Vagina (tissue), 2 donors: ENCODE measurements around the gene ATG3. TPM values are rescaled to one million over a fixed set of nuclear protein-coding genes. Genes with fewer than 3 reads are reported as not detected.

ENCODE experiments used
- DNase-seq, 2 donors: peaks; one replicate each; pipeline ENCODE4 v3.0.0-alpha.2; 2017; ENCODE audit errors: extremely low spot score in 2 of 2
- H3K27ac ChIP-seq: fragments of 200-600 bp; sonication (generic); one replicate; pipeline ENCODE4 v1.5.1; 2019
- H3K27me3 ChIP-seq: fragments of 200-600 bp; sonication (generic); one replicate; pipeline ENCODE4 v1.5.1; 2019
- H3K36me3 ChIP-seq, 2 donors: fragments of 200-600 bp; sonication (generic); one replicate each; pipeline ENCODE4 v1.5.1; 2017 to 2019
- H3K4me1 ChIP-seq: fragments of 200-600 bp; sonication (generic); one replicate; pipeline ENCODE4 v1.5.1; 2019
- H3K4me3 ChIP-seq, 2 donors: fragments of 200-600 bp; sonication (generic); 1 replicate in 1 of 2; 2 replicates in 1 of 2; pipeline ENCODE4 v1.5.1; 2016 to 2019
- H3K9me3 ChIP-seq: fragments of 200-600 bp; sonication (generic); one replicate; pipeline ENCODE4 v1.5.1; 2019
- POLR2A ChIP-seq, 2 donors: fragments of 450-650 bp; IDR thresholded peaks; one replicate each; pipeline ENCODE4 v1.6.1; 2017; ENCODE audit warnings: antibody characterized with exemption in 2 of 2, mild to moderate bottlenecking in 2 of 2, moderate library complexity in 2 of 2
- POLR2AphosphoS5 ChIP-seq, 2 donors: sonication (generic); formaldehyde crosslinking; IDR thresholded peaks; one replicate each; pipeline ENCODE4 v1.9.0; 2017; ENCODE audit warnings: antibody characterized with exemption in 2 of 2, mild to moderate bottlenecking in 2 of 2, low read depth in 1 of 2; ENCODE audit not compliant: insufficient read depth in 1 of 2
- intact Hi-C: fragments of 100-400 bp; cut with DNase I; formaldehyde crosslinking; loops from one replicate; pipeline ENCODE4 v1.15.1; 2023
- total RNA-seq: library from RNA; depleted of rRNA; stranded (reverse); fragments of >200 nt; gene quantifications from one replicate; pipeline ENCODE4 v1.2.3, GENCODE V29; 2016
- TF ChIP-seq, protein P1 (sequence below), 3 experiments: fragments of 450-650 bp in 2 of 3; fragments of 200-600 bp in 1 of 3; sonication (generic) in 1 of 3; IDR thresholded peaks; one replicate each; pipeline ENCODE4 v1.5.1; 2017 to 2019; ENCODE audit warnings: antibody characterized with exemption in 3 of 3, mild to moderate bottlenecking in 2 of 3, moderate library complexity in 2 of 3

The ATG3 gene
- total RNA-seq, 1 donor from 2014 or later: 56.5 TPM

GRCh38 chr3:112579697-112580096, 17.9 kb upstream of the ATG3 start:
- Histone ChIP-seq H3K27ac (no peak overlapping the region), H3K27me3 (no peaks in the 10 kb centered on the region), H3K4me1 (no peaks in the 10 kb centered on the region), H3K4me3 (no peak overlapping the region), H3K36me3 (peaks cover 0 to 27% of the 10 kb centered on the region in 2 donors), H3K9me3 (no peaks in the 10 kb centered on the region)
- no peak for TF ChIP-seq POLR2AphosphoS5 (IDR thresholded peaks at IDR 0.05; ENCODE audit: insufficient read depth in 1 of 2, low read depth in 1 of 2)
- TF ChIP-seq, protein P1, sequence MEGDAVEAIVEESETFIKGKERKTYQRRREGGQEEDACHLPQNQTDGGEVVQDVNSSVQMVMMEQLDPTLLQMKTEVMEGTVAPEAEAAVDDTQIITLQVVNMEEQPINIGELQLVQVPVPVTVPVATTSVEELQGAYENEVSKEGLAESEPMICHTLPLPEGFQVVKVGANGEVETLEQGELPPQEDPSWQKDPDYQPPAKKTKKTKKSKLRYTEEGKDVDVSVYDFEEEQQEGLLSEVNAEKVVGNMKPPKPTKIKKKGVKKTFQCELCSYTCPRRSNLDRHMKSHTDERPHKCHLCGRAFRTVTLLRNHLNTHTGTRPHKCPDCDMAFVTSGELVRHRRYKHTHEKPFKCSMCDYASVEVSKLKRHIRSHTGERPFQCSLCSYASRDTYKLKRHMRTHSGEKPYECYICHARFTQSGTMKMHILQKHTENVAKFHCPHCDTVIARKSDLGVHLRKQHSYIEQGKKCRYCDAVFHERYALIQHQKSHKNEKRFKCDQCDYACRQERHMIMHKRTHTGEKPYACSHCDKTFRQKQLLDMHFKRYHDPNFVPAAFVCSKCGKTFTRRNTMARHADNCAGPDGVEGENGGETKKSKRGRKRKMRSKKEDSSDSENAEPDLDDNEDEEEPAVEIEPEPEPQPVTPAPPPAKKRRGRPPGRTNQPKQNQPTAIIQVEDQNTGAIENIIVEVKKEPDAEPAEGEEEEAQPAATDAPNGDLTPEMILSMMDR (IDR thresholded peaks at IDR 0.05): no peak
- TF ChIP-seq POLR2A (IDR thresholded peaks at IDR 0.05): no peak
- intact Hi-C loops: no loop called here
- DNase-seq: no peak

- Histone ChIP-seq H3K4me1 (no peaks in the 10 kb centered on the region), H3K36me3 (peaks cover 0 to 22% of the 10 kb centered on the region in 2 donors), H3K27ac (no peak overlapping the region), H3K4me3 (no peak overlapping the region), H3K27me3 (no peaks in the 10 kb centered on the region), H3K9me3 (no peaks in the 10 kb centered on the region)
- no peak for DNase-seq
- intact Hi-C loops: no loop called here
- TF ChIP-seq POLR2A (IDR thresholded peaks at IDR 0.05): no peak
- TF ChIP-seq, protein P1 (IDR thresholded peaks at IDR 0.05): no peak
- TF ChIP-seq POLR2AphosphoS5 (IDR thresholded peaks at IDR 0.05; ENCODE audit: insufficient read depth in 1 of 2, low read depth in 1 of 2): no peak
Observed at GRCh38 chr3:112579232-112579631, 17.5 kb upstream of the ATG3 start.

- intact Hi-C loops: no loop called here
- Histone ChIP-seq H3K9me3 (no peaks in the 10 kb centered on the region), H3K27me3 (no peaks in the 10 kb centered on the region), H3K27ac (no peak overlapping the region), H3K4me3 (no peak overlapping the region), H3K4me1 (no peaks in the 10 kb centered on the region), H3K36me3 (peaks cover 0 to 24% of the 10 kb centered on the region in 2 donors)
- no peak for DNase-seq
- TF ChIP-seq POLR2AphosphoS5 (IDR thresholded peaks at IDR 0.05; ENCODE audit: insufficient read depth in 1 of 2, low read depth in 1 of 2): no peak
- TF ChIP-seq, protein P1 (IDR thresholded peaks at IDR 0.05): no peak
- TF ChIP-seq POLR2A (IDR thresholded peaks at IDR 0.05): no peak
Observed at GRCh38 chr3:112572701-112573100, 10.9 kb upstream of the ATG3 start.

DNA sequence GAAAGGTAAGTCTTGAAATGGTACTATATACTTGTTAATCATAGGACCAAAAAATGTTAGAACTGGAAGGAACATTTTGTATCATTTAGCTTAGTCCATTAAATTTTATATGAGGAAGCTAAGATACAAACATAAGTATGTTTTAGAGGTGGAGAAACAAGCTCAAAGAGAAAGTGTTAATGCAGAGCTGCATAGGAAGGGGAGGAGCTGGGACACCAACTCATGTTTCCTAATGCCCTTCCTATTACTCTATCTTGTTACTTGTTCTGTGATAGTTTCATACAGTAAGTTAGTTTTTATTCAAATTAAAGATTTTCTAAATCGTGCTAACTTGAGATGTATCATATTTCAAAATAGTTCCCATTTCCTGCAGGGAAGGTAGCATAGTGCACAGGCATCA, 7.5 kb upstream of the ATG3 start:
- TF ChIP-seq, protein P1 (IDR thresholded peaks at IDR 0.05): no peak
- TF ChIP-seq POLR2AphosphoS5 (IDR thresholded peaks at IDR 0.05; ENCODE audit: insufficient read depth in 1 of 2, low read depth in 1 of 2) (no peak), POLR2A (IDR thresholded peaks at IDR 0.05) (no peak)
- Histone ChIP-seq H3K4me1 (no peaks in the 10 kb centered on the region), H3K36me3 (peaks cover 0 to 31% of the 10 kb centered on the region in 2 donors), H3K4me3 (no peak overlapping the region), H3K27ac (no peak overlapping the region), H3K9me3 (no peaks in the 10 kb centered on the region), H3K27me3 (no peaks in the 10 kb centered on the region)
- DNase-seq: no peak
- intact Hi-C loops: loop anchor here (10.0 kb wide), 1 partner anchor 66 kb away; no protein-coding TSS in a partner anchor

- H3K36me3 ChIP-seq: peaks cover 0 to 31% of the 10 kb centered on the region in 2 donors
- H3K4me3 ChIP-seq: no peak overlapping the region
- H3K27me3 ChIP-seq: no peaks in the 10 kb centered on the region
- DNase-seq: no peak
- intact Hi-C loops: loop anchor here (10.0 kb wide), 1 partner anchor 66 kb away; no protein-coding TSS in a partner anchor
- H3K4me1 ChIP-seq: peaks cover 6% of the 10 kb centered on the region
- TF ChIP-seq POLR2AphosphoS5 (IDR thresholded peaks at IDR 0.05; ENCODE audit: insufficient read depth in 1 of 2, low read depth in 1 of 2) (no peak), POLR2A (IDR thresholded peaks at IDR 0.05) (no peak)
- TF ChIP-seq, protein P1 (IDR thresholded peaks at IDR 0.05): no peak
- H3K27ac ChIP-seq: no peak overlapping the region
- H3K9me3 ChIP-seq: no peaks in the 10 kb centered on the region
Observed at GRCh38 chr3:112568642-112569041, 6.9 kb upstream of the ATG3 start.
